Ramos (cell line): ENCODE measurements around the gene EYS.
"Not testable (repeated sequence)": the region's sequence is repeated elsewhere in the genome, so short reads cannot be mapped to it uniquely, and the experiment has no call there.

ENCODE experiments used
- in situ Hi-C: fragments of 300-500 bp; cut with MboI; formaldehyde crosslinking; loops from one replicate; pipeline ENCODE4 v1.14.3; 2022; ENCODE audit warnings: low sequenced_read_pairs; ENCODE audit not compliant: unreplicated experiment

The EYS gene

GRCh38 chr6:64046746-64047208 lies 1660.2 kb downstream of the EYS start:
- in situ Hi-C loops, result no loop called here

- in situ Hi-C loops, result no loop called here
Measured at GRCh38 chr6:64041373-64041772, 1665.7 kb downstream of the EYS start.

DNA sequence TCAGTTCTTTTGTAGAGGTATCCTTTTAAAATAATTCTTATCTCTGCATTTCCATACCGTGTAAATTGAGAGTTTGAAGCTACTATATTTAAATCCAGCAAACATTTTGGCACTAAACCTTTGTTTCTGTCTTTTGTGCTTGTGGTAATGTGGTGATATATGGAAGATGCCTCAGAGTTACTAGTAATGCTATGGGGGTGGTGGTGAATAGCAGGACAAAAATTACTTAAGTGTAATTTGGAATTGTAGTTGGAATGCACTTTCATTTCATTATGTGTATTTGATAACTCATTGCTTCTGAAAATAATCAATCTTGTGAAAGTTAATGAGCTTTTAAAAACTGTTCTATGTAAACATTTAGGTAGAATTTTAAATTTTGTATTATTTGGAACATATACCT lies 1666.9 kb downstream of the EYS start:
- in situ Hi-C loops, result no loop called here

- in situ Hi-C loops, result no loop called here
Measured at GRCh38 chr6:64037427-64037826, 1669.6 kb downstream of the EYS start.

DNA sequence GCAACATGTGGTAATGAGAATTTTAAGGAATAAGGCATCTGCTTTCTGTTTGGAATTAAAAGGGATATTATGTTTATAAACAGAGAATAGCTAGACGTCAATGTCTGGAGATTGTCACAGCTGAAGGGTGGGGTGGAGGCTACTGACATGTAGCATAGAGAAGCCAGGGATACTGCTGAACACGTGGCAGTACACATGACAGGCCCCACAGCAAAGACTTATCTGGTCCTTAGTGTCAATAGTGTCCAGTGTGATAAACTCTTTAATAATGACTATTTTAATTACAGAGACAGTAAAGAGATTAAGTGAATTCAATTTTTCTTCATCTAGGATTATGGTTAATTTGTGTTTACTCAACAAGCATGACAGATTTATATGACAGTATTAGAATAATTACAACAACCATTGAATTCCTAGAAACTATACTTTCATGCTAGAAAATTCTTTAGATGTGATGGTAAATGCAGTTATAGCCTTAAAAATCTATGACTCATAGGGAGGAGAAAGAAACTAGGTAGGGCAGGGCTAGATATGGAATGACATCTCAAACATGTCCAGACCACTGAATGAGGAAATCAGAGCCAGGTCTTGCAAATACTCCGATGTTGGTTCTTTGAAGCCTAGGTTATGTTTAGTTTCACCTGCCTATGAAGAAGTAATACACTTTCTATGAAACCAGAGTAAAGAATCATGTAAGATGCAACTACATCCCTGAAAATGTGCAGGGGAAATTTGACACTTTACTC lies 1671.9 kb downstream of the EYS start:
- in situ Hi-C loops, result no loop called here

DNA sequence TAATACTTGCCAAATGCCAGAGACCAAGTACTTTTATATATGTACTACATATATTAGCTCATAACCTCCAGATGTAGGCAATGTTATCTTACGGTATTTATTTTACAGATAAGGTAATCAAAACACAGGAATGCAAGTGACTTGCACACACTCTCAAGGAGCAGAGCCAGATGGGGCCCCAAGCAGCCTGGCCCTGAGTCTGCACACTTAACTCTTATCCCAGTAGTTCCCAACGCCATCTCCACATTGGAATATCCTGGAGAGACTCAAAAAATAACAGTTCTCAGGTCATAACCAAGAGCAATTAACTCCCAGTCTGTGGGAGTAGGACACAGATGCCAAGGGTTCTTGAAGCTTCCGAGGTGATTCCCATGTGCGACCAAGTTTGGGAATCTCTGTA lies 1672.7 kb downstream of the EYS start:
- in situ Hi-C loops, result no loop called here

DNA sequence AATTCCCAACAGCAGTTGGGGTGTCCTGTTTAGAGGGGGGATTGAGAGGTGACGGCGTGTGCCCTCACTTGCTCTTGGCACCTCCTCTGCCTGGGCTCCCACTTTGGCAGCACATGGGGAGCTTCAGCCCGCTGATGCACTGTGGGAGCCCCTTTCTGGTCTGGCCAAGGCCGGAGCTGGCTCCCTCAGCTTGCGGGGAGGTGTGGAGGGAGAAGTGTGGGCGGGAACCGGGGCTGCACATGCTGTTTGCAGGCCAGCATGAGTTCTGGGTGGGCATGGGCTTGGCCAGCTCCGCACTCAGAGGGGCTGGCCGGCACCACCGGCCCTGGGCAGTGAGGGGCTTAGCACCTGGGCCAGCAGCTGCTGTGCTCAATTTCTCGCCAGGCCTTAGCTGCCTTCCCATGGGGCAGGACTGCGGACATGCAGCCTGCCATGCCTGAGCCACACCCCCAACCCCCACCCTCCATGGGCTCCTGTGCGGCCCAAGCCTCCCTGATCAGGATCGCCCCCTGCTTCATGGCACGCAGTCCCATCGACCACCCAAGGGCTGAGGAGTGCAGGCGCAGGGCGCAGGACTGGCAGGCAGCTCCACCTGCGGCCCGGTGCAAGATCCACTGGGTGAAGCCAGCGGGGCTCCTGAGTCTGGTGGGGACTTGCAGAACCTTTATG lies 1675.9 kb downstream of the EYS start:
- in situ Hi-C loops, result not testable (repeated sequence)

DNA sequence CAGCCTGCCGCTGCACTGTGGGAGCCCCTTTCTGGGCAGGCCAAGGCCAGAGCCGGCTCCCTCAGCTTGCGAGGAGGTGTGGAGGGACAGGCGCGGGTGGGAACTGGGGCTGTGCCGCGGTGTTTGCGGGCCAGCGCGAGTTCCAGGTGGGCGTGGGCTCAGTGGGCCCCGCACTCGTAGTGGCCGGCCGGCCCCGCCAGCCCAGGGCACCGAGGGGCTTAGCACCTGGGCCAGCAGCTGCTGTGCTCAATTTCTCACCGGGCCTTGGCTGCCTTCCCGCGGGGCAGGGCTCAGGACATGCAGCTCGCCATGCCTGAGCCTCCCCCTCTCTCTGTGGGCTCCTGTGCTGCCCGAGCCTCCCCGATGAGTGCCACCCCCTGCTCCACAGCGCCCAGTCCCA lies 1683.3 kb downstream of the EYS start:
- in situ Hi-C loops, result no loop called here

- in situ Hi-C loops, result no loop called here
Measured at GRCh38 chr6:64014595-64014994, 1692.4 kb downstream of the EYS start.

DNA sequence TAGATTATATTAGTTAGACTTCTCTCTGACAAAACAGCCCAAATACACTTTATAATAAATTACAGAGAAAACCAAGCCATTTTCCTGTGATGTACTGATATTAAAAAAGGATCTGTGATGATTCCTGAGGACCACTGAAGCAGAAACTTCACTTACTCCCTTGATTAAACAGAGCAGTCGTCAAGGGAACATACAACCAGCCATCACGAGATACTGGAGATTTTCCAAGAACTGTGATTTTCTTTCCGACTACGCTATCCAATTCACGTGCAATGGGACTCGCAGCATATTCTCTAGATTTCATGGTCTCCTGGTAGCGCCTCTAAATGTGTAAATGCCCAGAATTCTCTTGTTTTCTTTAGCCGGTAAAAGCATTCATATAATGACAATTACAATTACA lies 1694.0 kb downstream of the EYS start:
- in situ Hi-C loops, result no loop called here

GRCh38 chr6:64012351-64013001 lies 1694.5 kb downstream of the EYS start:
- in situ Hi-C loops, result no loop called here

GRCh38 chr6:64010666-64011065 lies 1696.4 kb downstream of the EYS start:
- in situ Hi-C loops, result no loop called here

- in situ Hi-C loops, result no loop called here
Measured at GRCh38 chr6:64010010-64010409, 1697.0 kb downstream of the EYS start.

- in situ Hi-C loops, result no loop called here
Measured at GRCh38 chr6:64006246-64006645, 1700.8 kb downstream of the EYS start.

DNA sequence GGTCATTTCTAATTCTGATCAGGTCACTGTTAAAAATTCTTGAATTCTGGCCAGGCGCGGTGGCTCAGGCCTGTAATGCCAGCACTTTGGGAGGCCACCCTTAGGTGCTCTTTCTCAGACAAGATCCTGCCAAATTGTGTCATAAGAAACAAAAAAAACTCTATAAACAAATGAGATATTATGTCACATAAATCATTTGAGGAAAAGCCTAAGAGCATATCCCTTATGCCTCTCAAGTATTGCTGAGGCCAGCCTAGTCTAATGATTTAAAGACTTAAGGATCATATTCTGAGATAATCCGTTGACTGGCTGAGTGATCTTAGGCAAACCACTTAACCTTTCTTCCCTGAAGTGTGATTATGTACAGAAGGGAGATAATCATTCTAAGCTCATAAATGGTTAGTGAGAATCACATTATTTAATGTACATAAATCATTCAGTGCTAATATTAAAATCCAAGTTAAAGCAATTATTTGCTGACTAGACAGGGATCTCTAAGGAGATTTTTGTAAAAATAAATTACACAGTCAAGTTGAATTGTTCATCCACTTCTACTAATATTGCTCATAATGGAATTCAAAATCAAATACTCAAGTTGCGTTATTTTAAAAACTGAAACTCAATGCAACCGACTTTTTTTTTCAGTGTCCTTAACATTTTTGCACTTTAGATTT lies 1706.1 kb downstream of the EYS start:
- in situ Hi-C loops, result no loop called here

DNA sequence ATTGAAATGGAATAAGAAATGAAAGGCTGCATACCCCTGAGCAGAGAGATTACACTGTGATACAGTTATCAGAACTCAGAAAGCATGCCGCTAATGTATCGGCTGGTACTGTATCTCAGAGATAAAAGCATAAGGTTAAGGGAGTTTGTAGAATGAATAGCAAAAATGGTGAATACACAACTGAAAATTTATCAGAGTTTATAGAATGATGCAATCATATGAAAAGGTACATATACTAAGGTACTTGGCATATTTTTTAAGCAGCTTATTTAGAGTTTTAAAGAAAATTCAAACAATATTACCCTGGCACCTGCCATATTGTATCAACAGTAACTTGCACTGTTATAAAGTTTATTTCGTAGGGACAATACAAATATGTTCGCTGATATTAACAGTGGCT lies 1707.4 kb downstream of the EYS start:
- in situ Hi-C loops, result no loop called here

GRCh38 chr6:63998991-63999390 lies 1708.0 kb downstream of the EYS start:
- in situ Hi-C loops, result no loop called here

- in situ Hi-C loops, result no loop called here
Measured at GRCh38 chr6:63997734-63998133, 1709.3 kb downstream of the EYS start.

DNA sequence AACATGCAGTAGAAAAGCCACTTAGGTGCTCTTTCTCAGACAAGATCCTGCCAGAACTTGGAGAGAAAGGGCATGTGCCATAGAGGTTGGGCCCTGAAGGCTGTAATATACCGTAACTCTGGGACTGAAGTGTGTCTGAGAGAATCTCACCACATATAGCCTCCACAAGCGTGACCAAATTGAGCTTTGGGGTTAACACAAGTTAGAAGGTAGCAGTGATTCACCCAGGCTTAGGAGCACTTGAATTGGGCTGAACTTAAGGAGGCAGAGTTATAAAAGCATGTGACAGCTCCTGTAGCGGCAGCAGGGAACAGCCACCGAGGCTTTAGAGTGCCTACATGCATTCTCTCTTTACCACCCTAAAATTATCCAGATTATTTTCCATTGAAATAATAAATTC lies 1709.8 kb downstream of the EYS start:
- in situ Hi-C loops, result no loop called here

DNA sequence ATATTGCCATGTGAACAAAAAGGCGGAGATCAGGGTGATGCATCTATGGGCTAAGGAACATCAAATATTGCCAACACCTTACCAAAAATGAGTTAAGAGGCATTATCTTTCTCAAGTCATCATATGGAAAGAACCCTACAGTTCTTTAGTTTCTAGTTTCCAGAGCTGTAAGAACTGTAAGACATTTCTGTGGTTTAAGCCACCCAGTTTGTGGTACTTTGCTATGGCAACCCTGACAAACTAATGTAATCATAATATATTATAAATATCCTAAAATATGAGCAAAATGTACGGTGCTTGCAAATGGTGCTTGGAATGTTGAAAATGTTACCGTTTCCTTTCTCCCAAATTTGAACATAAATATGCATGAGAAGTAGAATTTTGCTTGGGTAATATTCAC lies 1721.8 kb downstream of the EYS start:
- in situ Hi-C loops, result no loop called here

GRCh38 chr6:63975699-63976098 lies 1731.3 kb downstream of the EYS start:
- in situ Hi-C loops, result no loop called here
